Breast epithelium (tissue), 3 donors: Measurements from ENCODE around the gene ANKS1A.

ENCODE experiments used
- POLR2A ChIP-seq: fragments of 450-650 bp; IDR thresholded peaks from one replicate; pipeline ENCODE4 v1.6.1; 2016; ENCODE audit warnings: antibody characterized with exemption, mild to moderate bottlenecking, moderate library complexity
- POLR2AphosphoS5 ChIP-seq, 3 donors: sonication (generic); formaldehyde crosslinking; IDR thresholded peaks; one replicate each; pipeline ENCODE4 v1.6.1; 2017; ENCODE audit warnings: antibody characterized with exemption in 3 of 3

- TF ChIP-seq POLR2A (no peak), POLR2AphosphoS5 (IDR thresholded peaks at IDR 0.05) (no peak)
Measured at GRCh38 chr6:34897130-34897529, 8.1 kb downstream of the ANKS1A start.
